ENCODE measurements around the gene PLD1. TPM values are rescaled to one million over a fixed set of nuclear protein-coding genes. Genes with fewer than 3 reads are reported as not detected.
A peak's percentile ranks its signal among the peaks of the same experiment; 100 is the strongest.

Gene PLD1
- total RNA-seq, 1 donor from 2014 or later, result 20.4 TPM

- no peak for DNase-seq (ENCODE audit: low read depth)
These were observed 248.5 kb downstream of the PLD1 start for GRCh38 chr3:171561596-171562323.

- no peak for DNase-seq (ENCODE audit: low read depth)
These were observed 250.7 kb downstream of the PLD1 start for GRCh38 chr3:171559586-171559985.

GRCh38 chr3:171558188-171558696 is 252.0 kb downstream of the PLD1 start:
- DNase-seq (ENCODE audit: low read depth), result no peak

- no peak for DNase-seq (ENCODE audit: low read depth)
These were observed 253.1 kb downstream of the PLD1 start for GRCh38 chr3:171557173-171557572.

- peak; percentile 82 for DNase-seq (ENCODE audit: low read depth)
These were observed 253.6 kb downstream of the PLD1 start for GRCh38 chr3:171556574-171557145.

GRCh38 chr3:171556148-171556547 is 254.1 kb downstream of the PLD1 start:
- no peak for DNase-seq (ENCODE audit: low read depth)

- DNase-seq (ENCODE audit: low read depth), result no peak
These were observed 257.2 kb downstream of the PLD1 start for GRCh38 chr3:171553086-171553485.

GRCh38 chr3:171552531-171552930 is 257.8 kb downstream of the PLD1 start:
- DNase-seq (ENCODE audit: low read depth), result no peak

- no peak for DNase-seq (ENCODE audit: low read depth)
These were observed 259.0 kb downstream of the PLD1 start for GRCh38 chr3:171551296-171551695.

Other genes with a start within 250 kb of the PLD1 start
- not detected in 2 replicates for gene TMEM212, start 32.9 kb upstream of the PLD1 start, total RNA-seq
- gene FNDC3B, start 229.1 kb upstream of the PLD1 start, total RNA-seq, result 87.2 and 220 TPM in 2 replicates

Data from renal cortical epithelial cell (primary cell).